HG03558 (cell line): ENCODE measurements around the gene SLC35E2B.
"Not testable (repeated sequence)": the region's sequence is repeated elsewhere in the genome, so short reads cannot be mapped to it uniquely, and the experiment has no call there.

Experiments
- ATAC-seq: cut with Tn5 transposase; IDR thresholded peaks from one replicate; pipeline ENCODE4 v1.9.1; 2021; ENCODE audit warnings: moderate number of reproducible peaks; ENCODE audit not compliant: unreplicated experiment; ENCODE audit errors: extremely low read depth

Gene SLC35E2B

GRCh38 chr1:1704284-1704957 is 11.8 kb upstream of the SLC35E2B start:
- not testable (repeated sequence) for ATAC-seq

GRCh38 chr1:1703796-1704195 is 11.2 kb upstream of the SLC35E2B start:
- ATAC-seq = no peak

GRCh38 chr1:1702506-1702905 is 9.9 kb upstream of the SLC35E2B start:
- ATAC-seq = not testable (repeated sequence)

GRCh38 chr1:1700557-1700956 is 8.0 kb upstream of the SLC35E2B start:
- ATAC-seq = not testable (repeated sequence)

GRCh38 chr1:1700067-1700466 is 7.5 kb upstream of the SLC35E2B start:
- ATAC-seq = not testable (repeated sequence)

DNA sequence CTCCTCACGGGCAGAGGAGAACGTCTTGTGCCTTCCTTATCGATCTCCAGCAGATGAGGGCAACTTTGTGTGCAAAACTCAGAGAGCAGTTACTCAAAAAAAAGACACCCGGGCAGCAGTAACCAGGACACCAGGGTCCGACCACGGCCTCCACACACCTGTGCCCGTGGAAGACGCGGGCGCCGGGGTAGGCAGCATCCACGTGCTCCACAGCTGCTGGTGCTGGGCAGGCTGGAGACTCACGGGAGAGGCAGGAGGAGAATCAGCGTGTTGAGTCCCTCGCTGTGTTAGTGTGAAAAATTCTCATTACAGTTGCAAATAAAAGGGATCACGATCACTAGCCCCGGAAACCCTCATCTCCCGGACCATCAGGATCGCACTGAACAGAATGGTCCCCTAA is 6.5 kb upstream of the SLC35E2B start:
- not testable (repeated sequence) for ATAC-seq

- ATAC-seq = not testable (repeated sequence)
Observed at GRCh38 chr1:1697358-1698183, 5.0 kb upstream of the SLC35E2B start.

- ATAC-seq = not testable (repeated sequence)
Observed at GRCh38 chr1:1696431-1697357, 4.1 kb upstream of the SLC35E2B start.

GRCh38 chr1:1692324-1692713 is 276 bp downstream of the SLC35E2B start:
- ATAC-seq = peak; percentile 20

DNA sequence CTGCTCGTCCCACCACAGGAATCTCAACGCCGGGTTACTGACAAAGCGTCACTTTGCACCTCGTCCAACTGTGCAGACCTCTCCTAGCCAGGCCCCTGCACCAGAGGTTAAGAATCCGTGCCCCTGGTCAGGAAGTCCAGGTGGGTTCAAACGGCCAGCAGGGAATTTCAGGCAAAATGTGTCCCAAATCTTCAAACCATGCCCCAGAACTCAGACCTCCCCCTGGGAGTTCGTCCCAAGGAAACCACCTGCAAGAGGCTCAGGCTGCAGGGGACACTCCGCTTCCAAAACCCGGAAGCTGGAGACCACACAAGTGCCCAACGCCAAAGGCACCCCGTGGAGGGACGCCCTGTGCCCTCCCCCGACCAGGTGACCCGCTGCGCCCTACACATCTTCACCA is 1.2 kb downstream of the SLC35E2B start:
- not testable (repeated sequence) for ATAC-seq

- not testable (repeated sequence) for ATAC-seq
Observed at GRCh38 chr1:1689526-1689925, 3.1 kb downstream of the SLC35E2B start.

DNA sequence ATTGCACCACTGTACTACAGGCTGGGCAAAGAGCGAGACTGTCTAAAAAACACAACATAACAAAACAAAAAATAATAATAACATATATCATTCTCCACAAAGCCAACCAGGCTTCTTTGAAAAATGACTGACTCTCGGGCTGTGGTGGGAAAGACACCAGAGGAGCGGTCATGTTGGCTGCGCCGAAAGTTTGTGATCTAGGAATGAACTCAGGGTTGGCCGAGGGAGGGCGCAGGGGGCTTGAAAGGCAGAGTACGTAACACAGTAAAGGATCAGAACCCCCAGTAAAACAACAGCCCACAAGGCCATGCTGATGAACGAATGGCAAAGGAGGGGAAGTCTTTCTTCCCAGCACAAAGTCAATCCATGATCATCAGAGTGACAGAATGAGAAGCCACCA is 4.7 kb downstream of the SLC35E2B start:
- ATAC-seq = no peak

- ATAC-seq = no peak
Observed at GRCh38 chr1:1684031-1684681, 8.4 kb downstream of the SLC35E2B start.

- no peak for ATAC-seq
Observed at GRCh38 chr1:1683104-1683905, 9.3 kb downstream of the SLC35E2B start.

- ATAC-seq = no peak
Observed at GRCh38 chr1:1680912-1681273, 11.7 kb downstream of the SLC35E2B start.

- no peak for ATAC-seq
Observed at GRCh38 chr1:1680031-1680911, 12.3 kb downstream of the SLC35E2B start.

- ATAC-seq = no peak
Observed at GRCh38 chr1:1678581-1679380, 13.8 kb downstream of the SLC35E2B start.
